ENCODE measurements around the gene DEFB108B. TPM values are rescaled to one million over a fixed set of nuclear protein-coding genes. Genes with fewer than 3 reads are reported as not detected.
"Not testable (repeated sequence)": the region's sequence is repeated elsewhere in the genome, so short reads cannot be mapped to it uniquely, and the experiment has no call there.

Gene DEFB108B
- total and polyA plus RNA-seq, 2 experiments from 2014 or later: not detected

DNA sequence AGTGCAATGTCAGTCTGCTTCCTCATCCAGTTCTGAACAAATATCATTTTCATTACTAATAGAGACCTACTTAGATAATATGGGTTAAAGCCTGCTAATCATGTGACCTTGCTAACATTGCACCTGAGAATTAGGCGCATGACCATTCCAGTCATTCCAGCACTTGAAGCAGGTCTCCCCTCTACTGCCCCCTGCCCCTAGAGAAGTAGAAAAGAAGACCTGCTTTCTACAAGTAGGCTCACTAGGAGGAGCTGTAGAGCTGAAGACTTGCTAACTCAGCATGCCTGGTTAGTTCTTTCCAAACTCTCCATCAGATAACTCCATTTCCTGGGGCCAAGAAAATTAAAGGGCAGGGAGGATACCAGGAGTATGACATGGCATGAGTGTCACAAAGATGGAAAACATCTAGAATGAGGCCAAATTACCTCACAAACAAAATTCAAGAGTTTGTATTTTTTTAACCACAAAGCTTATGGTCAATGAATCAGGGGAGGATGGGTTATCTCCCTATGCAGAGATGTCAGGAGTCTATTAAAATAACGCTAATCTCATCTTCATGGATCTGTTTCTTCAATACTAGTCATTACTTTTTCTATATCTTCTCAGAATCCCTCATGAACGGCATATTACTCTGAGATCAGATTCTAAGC, 31.1 kb downstream of the DEFB108B start:
- WGBS, 2 experiments (ENCODE audit: low coverage in 1 of 2, low lambda C conversion rate in 2 of 2, missing lambda C conversion rate in 2 of 2): 43 to 50% methylated on average over 3 of the region's 3 CpGs
- H3K9me2 ChIP-seq (ENCODE audit: insufficient read depth); H2AFZ ChIP-seq; H3K4me1 ChIP-seq (ENCODE audit: insufficient read depth); H3F3A ChIP-seq (ENCODE audit: insufficient read depth); H3K9me3 ChIP-seq (ENCODE audit: low read depth); H3K4me2 ChIP-seq (ENCODE audit: unreplicated experiment); H3K27ac ChIP-seq; H4K20me1 ChIP-seq (ENCODE audit: insufficient read depth); H3K4me3 ChIP-seq; H3K79me2 ChIP-seq (ENCODE audit: insufficient read depth); H3K36me3 ChIP-seq (ENCODE audit: low read depth); H3K9ac ChIP-seq; in situ Hi-C loops (cut with MboI); H3K27me3 ChIP-seq (replicated peaks; ENCODE audit: insufficient read depth): not testable (repeated sequence)
- peak; percentile 70 for DNase-seq

- WGBS, 2 experiments (ENCODE audit: low coverage in 1 of 2, low lambda C conversion rate in 2 of 2, missing lambda C conversion rate in 2 of 2): 94 to 100% methylated on average over 1 of the region's 1 CpG
Measured at GRCh38 chr11:71867209-71867608, 34.2 kb downstream of the DEFB108B start.

DNA sequence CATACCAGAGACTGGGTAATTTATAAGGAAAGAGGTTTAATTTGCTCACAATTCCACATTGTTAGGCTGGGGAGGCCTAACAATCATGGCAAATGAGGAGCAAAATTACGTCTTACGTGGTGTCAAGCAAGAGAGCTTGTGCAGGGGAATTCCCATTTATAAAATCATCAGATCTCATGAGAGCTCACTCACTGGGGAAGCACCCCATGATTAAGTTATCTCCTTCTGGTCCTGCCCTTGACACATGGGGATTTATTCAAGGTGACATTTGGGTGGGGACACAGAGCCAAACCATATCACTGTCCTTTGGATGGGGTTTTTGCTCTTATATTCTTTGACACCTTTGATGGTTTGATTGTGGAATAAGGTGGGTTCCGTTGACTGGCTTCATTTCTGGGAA, 36.9 kb downstream of the DEFB108B start:
- H3K27ac ChIP-seq; H3K27me3 ChIP-seq (replicated peaks; ENCODE audit: insufficient read depth): not testable (repeated sequence)
- WGBS, 2 experiments (ENCODE audit: low coverage in 1 of 2, low lambda C conversion rate in 2 of 2, missing lambda C conversion rate in 2 of 2): 93 to 97% methylated on average over 3 of the region's 3 CpGs

More at GRCh38 chr11:71867209-71867608, 34.2 kb downstream of the DEFB108B start:
- H3K9me2 ChIP-seq (ENCODE audit: insufficient read depth); DNase-seq; H3K9me3 ChIP-seq (ENCODE audit: low read depth); H3K4me2 ChIP-seq (ENCODE audit: unreplicated experiment); H3F3A ChIP-seq (ENCODE audit: insufficient read depth); H3K4me1 ChIP-seq (ENCODE audit: insufficient read depth); H3K79me2 ChIP-seq (ENCODE audit: insufficient read depth); H4K20me1 ChIP-seq (ENCODE audit: insufficient read depth); H3K27ac ChIP-seq; H3K4me3 ChIP-seq; H3K9ac ChIP-seq; H3K36me3 ChIP-seq (ENCODE audit: low read depth); H3K27me3 ChIP-seq (replicated peaks; ENCODE audit: insufficient read depth); H2AFZ ChIP-seq; in situ Hi-C loops (cut with MboI): not testable (repeated sequence)

GRCh38 chr11:71870661-71871060, 37.7 kb downstream of the DEFB108B start:
- H3K27ac ChIP-seq; H3K4me3 ChIP-seq; H3K36me3 ChIP-seq (ENCODE audit: low read depth); H3K27me3 ChIP-seq (replicated peaks; ENCODE audit: insufficient read depth); in situ Hi-C loops (cut with MboI); H3K4me1 ChIP-seq (ENCODE audit: insufficient read depth); H3F3A ChIP-seq (ENCODE audit: insufficient read depth); H4K20me1 ChIP-seq (ENCODE audit: insufficient read depth); H3K9me3 ChIP-seq (ENCODE audit: low read depth); H3K9ac ChIP-seq; H3K79me2 ChIP-seq (ENCODE audit: insufficient read depth); H2AFZ ChIP-seq; H3K4me2 ChIP-seq (ENCODE audit: unreplicated experiment); DNase-seq; H3K9me2 ChIP-seq (ENCODE audit: insufficient read depth): not testable (repeated sequence)

More for the DNA sequence above, 36.9 kb downstream of the DEFB108B start:
- H3K4me2 ChIP-seq (ENCODE audit: unreplicated experiment); H4K20me1 ChIP-seq (ENCODE audit: insufficient read depth); in situ Hi-C loops (cut with MboI); H3F3A ChIP-seq (ENCODE audit: insufficient read depth); H3K9ac ChIP-seq; H3K36me3 ChIP-seq (ENCODE audit: low read depth); H3K4me1 ChIP-seq (ENCODE audit: insufficient read depth); DNase-seq; H3K79me2 ChIP-seq (ENCODE audit: insufficient read depth); H2AFZ ChIP-seq; H3K9me2 ChIP-seq (ENCODE audit: insufficient read depth); H3K9me3 ChIP-seq (ENCODE audit: low read depth); H3K4me3 ChIP-seq: not testable (repeated sequence)

DNA sequence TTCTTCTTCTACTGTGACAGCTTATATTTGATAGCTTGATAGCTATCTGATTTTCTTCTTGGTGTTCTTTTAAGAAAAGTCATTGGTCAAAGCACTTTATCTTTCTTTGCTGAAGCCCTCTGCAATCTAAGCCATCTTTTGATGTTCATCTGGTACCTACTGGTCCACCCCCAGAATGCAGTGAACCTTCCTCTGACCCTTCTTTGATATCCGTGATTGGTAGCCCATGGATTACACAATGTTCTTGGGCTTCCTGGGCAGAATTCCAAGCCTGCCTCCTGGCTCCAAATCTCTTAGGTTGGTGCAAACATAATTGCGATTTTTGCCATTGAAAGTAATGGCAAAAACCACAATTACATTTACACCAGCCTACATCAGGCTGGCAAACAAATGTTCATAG, 43.3 kb downstream of the DEFB108B start:
- H3K9ac ChIP-seq: not testable (repeated sequence)

DNA sequence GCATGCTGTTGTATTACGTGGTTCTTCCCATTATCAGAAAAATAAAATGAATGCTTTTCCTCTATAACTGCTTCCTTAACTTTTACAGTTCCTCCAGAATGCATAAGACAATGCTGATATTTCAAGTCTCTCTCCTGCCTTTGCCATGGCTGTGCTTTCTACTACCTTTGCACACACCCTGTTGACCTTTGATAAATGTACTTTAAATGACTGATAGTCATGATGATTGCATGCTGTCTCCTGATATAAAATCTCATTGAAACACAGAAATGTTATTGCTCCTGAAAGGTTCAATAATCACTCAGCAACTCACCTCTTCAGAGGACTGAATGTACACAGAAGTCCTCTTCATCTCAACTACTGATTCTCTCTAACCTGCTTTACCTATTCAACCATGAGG, 45.1 kb downstream of the DEFB108B start, which contains the start of gene DEFB131B:
DEFB131B (plus strand) TSS at position 395 of the 400 bp plus-strand sequence; CDS start at position 395, 0 bp downstream.
- H3K9ac ChIP-seq; H3F3A ChIP-seq (ENCODE audit: insufficient read depth); H4K20me1 ChIP-seq (ENCODE audit: insufficient read depth); H3K4me3 ChIP-seq; H3K4me2 ChIP-seq (ENCODE audit: unreplicated experiment); H3K4me1 ChIP-seq (ENCODE audit: insufficient read depth); H3K27ac ChIP-seq; H3K36me3 ChIP-seq (ENCODE audit: low read depth); H3K79me2 ChIP-seq (ENCODE audit: insufficient read depth); in situ Hi-C loops (cut with MboI); H3K27me3 ChIP-seq (replicated peaks; ENCODE audit: insufficient read depth); H3K9me2 ChIP-seq (ENCODE audit: insufficient read depth); H2AFZ ChIP-seq; DNase-seq; H3K9me3 ChIP-seq (ENCODE audit: low read depth): not testable (repeated sequence)
- WGBS, 2 experiments (ENCODE audit: low coverage in 1 of 2, low lambda C conversion rate in 2 of 2, missing lambda C conversion rate in 2 of 2): 92 to 96% methylated on average over 1 of the region's 1 CpG

More for the DNA sequence above, 43.3 kb downstream of the DEFB108B start:
- H3F3A ChIP-seq (ENCODE audit: insufficient read depth); H3K9me3 ChIP-seq (ENCODE audit: low read depth); H3K79me2 ChIP-seq (ENCODE audit: insufficient read depth); H3K4me2 ChIP-seq (ENCODE audit: unreplicated experiment); H3K27ac ChIP-seq; DNase-seq; H3K9me2 ChIP-seq (ENCODE audit: insufficient read depth); H3K4me1 ChIP-seq (ENCODE audit: insufficient read depth); in situ Hi-C loops (cut with MboI); H3K27me3 ChIP-seq (replicated peaks; ENCODE audit: insufficient read depth); H3K36me3 ChIP-seq (ENCODE audit: low read depth); H4K20me1 ChIP-seq (ENCODE audit: insufficient read depth); H3K4me3 ChIP-seq; H2AFZ ChIP-seq: not testable (repeated sequence)
- WGBS, 2 experiments (ENCODE audit: low coverage in 1 of 2, low lambda C conversion rate in 2 of 2, missing lambda C conversion rate in 2 of 2): 54 to 55% methylated on average over 2 of the region's 2 CpGs

- H3K27me3 ChIP-seq (replicated peaks; ENCODE audit: insufficient read depth); H3K4me2 ChIP-seq (ENCODE audit: unreplicated experiment); H3K79me2 ChIP-seq (ENCODE audit: insufficient read depth); H3K4me1 ChIP-seq (ENCODE audit: insufficient read depth); H3K4me3 ChIP-seq; H3K9ac ChIP-seq; H3K36me3 ChIP-seq (ENCODE audit: low read depth); H3K27ac ChIP-seq; H3K9me3 ChIP-seq (ENCODE audit: low read depth); H2AFZ ChIP-seq; DNase-seq; H3F3A ChIP-seq (ENCODE audit: insufficient read depth); H3K9me2 ChIP-seq (ENCODE audit: insufficient read depth); H4K20me1 ChIP-seq (ENCODE audit: insufficient read depth); in situ Hi-C loops (cut with MboI): not testable (repeated sequence)
- WGBS, 2 experiments (ENCODE audit: low coverage in 1 of 2, low lambda C conversion rate in 2 of 2, missing lambda C conversion rate in 2 of 2): 97 to 98% methylated on average over 12 of the region's 12 CpGs
Measured at GRCh38 chr11:71885806-71886205, 52.8 kb downstream of the DEFB108B start.
